Stimulated activated naive CD8-positive, alpha-beta T cell treated with anti-CD3 and anti-CD28 coated beads, Interleukin-15, Interleukin-2, amounts not matched to agents 100 ng/mL and 50 ng/mL, for 24 hours (primary cell): ENCODE results near the gene PRODH.
"Not testable (repeated sequence)": the region's sequence is repeated elsewhere in the genome, so short reads cannot be mapped to it uniquely, and the experiment has no call there.

Experiments used
- H3K27ac Mint-ChIP-seq: one replicate; pipeline ENCODE4 v1.8.0; 2021; ENCODE audit warnings: mild to moderate bottlenecking, mixed read lengths
- H3K27me3 Mint-ChIP-seq: one replicate; pipeline ENCODE4 v1.8.0; 2021; ENCODE audit warnings: mixed read lengths
- H3K36me3 Mint-ChIP-seq: one replicate; pipeline ENCODE4 v1.8.0; 2021; ENCODE audit warnings: low read depth, mixed read lengths
- H3K4me1 Mint-ChIP-seq: one replicate; pipeline ENCODE4 v1.8.0; 2021; ENCODE audit warnings: low read depth, mixed read lengths
- H3K4me3 Mint-ChIP-seq: one replicate; pipeline ENCODE4 v1.8.0; 2021; ENCODE audit warnings: mild to moderate bottlenecking, mixed read lengths
- H3K9me3 Mint-ChIP-seq: one replicate; pipeline ENCODE4 v1.8.0; 2021; ENCODE audit warnings: mixed read lengths

Gene PRODH

GRCh38 chr22:18961201-18961600 lies 25.1 kb upstream of the PRODH start:
- not testable (repeated sequence) for H3K36me3 Mint-ChIP-seq, H3K4me3 Mint-ChIP-seq, H3K4me1 Mint-ChIP-seq, H3K27ac Mint-ChIP-seq, H3K27me3 Mint-ChIP-seq, H3K9me3 Mint-ChIP-seq

- H3K4me3 Mint-ChIP-seq, H3K4me1 Mint-ChIP-seq, H3K9me3 Mint-ChIP-seq: not testable (repeated sequence)
Observed at GRCh38 chr22:18960166-18960820, 24.2 kb upstream of the PRODH start.

DNA sequence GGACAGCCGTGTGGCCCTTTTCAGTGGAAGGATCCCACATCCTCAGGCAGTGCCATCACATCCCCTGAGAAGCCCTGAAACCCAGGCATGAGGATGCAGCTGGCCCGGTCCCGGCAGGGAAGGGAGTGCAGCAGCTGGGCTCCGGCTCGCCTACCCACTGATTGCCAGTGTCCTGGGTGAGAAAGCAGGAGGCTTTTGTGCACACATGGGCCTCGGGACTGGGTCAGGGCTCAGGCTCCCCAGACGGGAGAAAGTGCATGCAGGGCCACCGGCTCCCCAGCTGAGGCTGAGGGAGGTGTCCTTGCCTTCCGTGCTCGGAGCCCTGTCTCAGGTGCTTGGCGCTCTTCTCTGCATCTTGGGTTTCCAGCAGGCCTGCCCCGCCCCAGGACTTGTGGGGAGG lies 23.6 kb upstream of the PRODH start:
- H3K4me1 Mint-ChIP-seq, H3K27me3 Mint-ChIP-seq: not testable (repeated sequence)

More at GRCh38 chr22:18960166-18960820, 24.2 kb upstream of the PRODH start:
- H3K36me3 Mint-ChIP-seq, H3K27ac Mint-ChIP-seq, H3K27me3 Mint-ChIP-seq: not testable (repeated sequence)

GRCh38 chr22:18959266-18959665 lies 23.2 kb upstream of the PRODH start:
- not testable (repeated sequence) for H3K36me3 Mint-ChIP-seq, H3K27ac Mint-ChIP-seq, H3K27me3 Mint-ChIP-seq, H3K4me1 Mint-ChIP-seq, H3K4me3 Mint-ChIP-seq, H3K9me3 Mint-ChIP-seq

More for the DNA sequence above, 23.6 kb upstream of the PRODH start:
- not testable (repeated sequence) for H3K36me3 Mint-ChIP-seq, H3K9me3 Mint-ChIP-seq, H3K27ac Mint-ChIP-seq, H3K4me3 Mint-ChIP-seq

- not testable (repeated sequence) for H3K27ac Mint-ChIP-seq, H3K9me3 Mint-ChIP-seq, H3K27me3 Mint-ChIP-seq, H3K4me3 Mint-ChIP-seq, H3K4me1 Mint-ChIP-seq, H3K36me3 Mint-ChIP-seq
Observed at GRCh38 chr22:18958738-18959137, 22.6 kb upstream of the PRODH start.

GRCh38 chr22:18958321-18958705 lies 22.2 kb upstream of the PRODH start:
- not testable (repeated sequence) for H3K9me3 Mint-ChIP-seq, H3K4me3 Mint-ChIP-seq, H3K4me1 Mint-ChIP-seq, H3K27ac Mint-ChIP-seq, H3K36me3 Mint-ChIP-seq, H3K27me3 Mint-ChIP-seq

GRCh38 chr22:18957621-18958320 lies 21.7 kb upstream of the PRODH start:
- H3K9me3 Mint-ChIP-seq, H3K36me3 Mint-ChIP-seq, H3K4me1 Mint-ChIP-seq, H3K27me3 Mint-ChIP-seq, H3K27ac Mint-ChIP-seq, H3K4me3 Mint-ChIP-seq: not testable (repeated sequence)

- H3K4me1 Mint-ChIP-seq, H3K4me3 Mint-ChIP-seq, H3K27me3 Mint-ChIP-seq: not testable (repeated sequence)
Observed at GRCh38 chr22:18956956-18957355, 20.9 kb upstream of the PRODH start.

DNA sequence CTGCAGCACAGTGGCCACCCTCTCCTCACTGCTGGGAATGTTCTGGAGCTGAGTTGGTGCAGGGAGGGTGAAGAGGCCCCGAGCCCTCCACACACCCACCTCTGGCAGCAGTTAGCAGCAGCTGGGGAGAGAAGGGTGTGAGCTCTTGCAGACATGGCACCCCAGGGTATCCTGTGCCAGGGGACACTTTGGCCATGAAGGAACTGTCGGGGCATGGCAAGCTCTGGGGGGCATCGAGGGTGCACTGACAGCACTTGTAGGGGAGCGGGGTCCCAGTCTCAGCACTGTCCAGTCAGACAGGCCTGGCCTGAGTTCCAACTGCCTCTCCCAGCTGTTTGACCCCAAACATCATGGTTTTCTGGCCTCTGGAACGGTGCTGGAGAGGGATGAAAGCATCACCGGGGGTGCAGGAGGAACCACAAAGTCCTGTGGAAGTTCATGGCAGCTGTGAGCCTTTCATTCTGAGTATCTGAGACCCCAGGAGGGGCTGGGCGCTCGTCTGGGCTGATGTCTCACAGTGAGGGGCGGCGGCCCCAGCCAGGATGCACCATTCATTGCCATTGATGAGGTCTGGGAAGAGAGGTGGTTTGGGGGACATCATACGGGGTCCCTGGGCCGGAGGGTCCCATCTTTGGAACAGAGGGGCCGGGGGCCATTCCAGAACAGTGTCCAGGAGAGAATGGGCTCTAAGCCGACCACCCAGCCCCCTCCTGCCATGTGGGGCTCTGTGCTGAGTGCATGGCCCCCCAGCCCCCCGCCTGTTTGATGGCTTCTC lies 20.2 kb upstream of the PRODH start:
- H3K4me1 Mint-ChIP-seq, H3K27ac Mint-ChIP-seq, H3K27me3 Mint-ChIP-seq, H3K36me3 Mint-ChIP-seq, H3K9me3 Mint-ChIP-seq, H3K4me3 Mint-ChIP-seq: not testable (repeated sequence)

More at GRCh38 chr22:18956956-18957355, 20.9 kb upstream of the PRODH start:
- H3K36me3 Mint-ChIP-seq, H3K27ac Mint-ChIP-seq, H3K9me3 Mint-ChIP-seq: not testable (repeated sequence)

DNA sequence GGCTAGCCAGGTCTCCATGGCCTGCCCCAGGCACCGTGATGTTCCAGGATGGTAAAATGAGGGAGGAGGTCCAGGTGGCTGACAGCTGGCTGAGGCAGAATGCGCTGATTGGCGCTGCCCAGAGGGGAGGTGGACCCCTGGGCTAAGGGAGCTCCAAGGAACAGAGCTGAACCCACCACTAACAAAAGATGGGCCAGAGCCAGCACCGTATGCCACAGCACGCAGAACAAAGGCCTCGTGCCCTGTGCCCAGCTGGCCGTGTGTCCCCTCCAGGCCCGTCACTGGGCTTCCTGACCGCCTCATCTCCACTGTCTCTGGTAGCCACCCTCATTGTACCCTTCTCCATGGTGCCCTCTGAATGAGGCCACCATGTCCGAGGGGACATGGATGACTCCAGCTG lies 19.6 kb upstream of the PRODH start:
- Mint-ChIP-seq H3K27me3 (no peaks in the 10 kb centered on the region), H3K27ac (no peak overlapping the region), H3K9me3 (no peaks in the 10 kb centered on the region)

DNA sequence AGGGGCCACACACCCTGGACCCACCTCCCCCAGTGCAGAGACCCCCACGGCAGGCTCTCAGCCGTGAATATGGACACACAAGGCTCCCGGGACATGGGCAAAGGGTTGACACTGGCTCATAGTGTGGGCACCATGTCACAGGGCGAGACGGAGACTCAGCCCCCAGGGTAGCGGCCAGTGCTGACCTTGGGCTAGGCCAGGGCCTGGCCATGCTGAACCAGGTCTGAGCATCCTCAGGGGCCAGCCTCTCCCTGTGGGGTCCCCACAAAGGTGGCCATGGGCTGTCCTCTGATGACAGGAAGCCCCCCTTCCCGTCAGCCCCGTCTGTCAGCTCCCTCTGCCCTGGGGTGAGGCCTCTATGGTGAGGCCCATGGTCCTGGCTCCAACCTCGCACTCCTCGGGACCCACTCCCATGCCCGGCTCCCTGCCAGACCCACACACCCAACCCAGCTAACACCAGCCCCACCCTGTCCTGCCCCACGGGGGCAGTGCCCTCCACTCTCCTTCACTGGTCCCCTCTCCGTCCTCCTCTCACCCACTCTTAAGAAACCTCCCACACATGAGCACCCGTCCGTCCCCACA lies 19.0 kb upstream of the PRODH start:
- no peaks in the 10 kb centered on the region for H3K36me3 Mint-ChIP-seq
- peaks cover 4% of the 10 kb centered on the region for H3K27me3 Mint-ChIP-seq
- H3K4me3 Mint-ChIP-seq = no peak overlapping the region

More for the DNA sequence above, 19.6 kb upstream of the PRODH start:
- H3K4me1 Mint-ChIP-seq = no peaks in the 10 kb centered on the region
- H3K36me3 Mint-ChIP-seq = no peaks in the 10 kb centered on the region
- no peak overlapping the region for H3K4me3 Mint-ChIP-seq

GRCh38 chr22:18954303-18954989 lies 18.4 kb upstream of the PRODH start:
- H3K27me3 Mint-ChIP-seq, H3K36me3 Mint-ChIP-seq, H3K9me3 Mint-ChIP-seq, H3K4me1 Mint-ChIP-seq, H3K4me3 Mint-ChIP-seq, H3K27ac Mint-ChIP-seq: not testable (repeated sequence)

More for the DNA sequence above, 19.0 kb upstream of the PRODH start:
- Mint-ChIP-seq H3K27ac (no peak overlapping the region), H3K4me1 (no peaks in the 10 kb centered on the region), H3K9me3 (no peaks in the 10 kb centered on the region)

DNA sequence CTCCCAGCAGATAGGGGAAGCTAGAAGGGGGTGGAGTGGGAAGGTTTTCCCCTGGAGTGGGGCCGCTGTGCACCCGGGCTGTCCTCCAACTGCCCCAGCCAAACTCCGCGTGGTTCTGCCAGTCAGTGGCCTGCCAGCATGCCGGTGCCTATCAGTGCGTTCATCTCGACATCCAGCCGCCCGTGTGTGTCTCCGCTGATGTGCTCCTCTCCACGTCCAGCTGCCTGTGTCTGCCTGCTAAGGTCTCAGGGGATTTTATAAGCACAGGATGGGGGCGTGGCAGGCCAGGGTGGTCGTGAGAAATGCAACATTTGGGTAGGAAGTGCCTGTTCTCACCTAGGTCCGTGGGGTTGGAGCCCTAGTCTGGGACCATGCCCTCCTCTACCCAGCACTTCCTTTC lies 17.0 kb upstream of the PRODH start:
- not testable (repeated sequence) for H3K36me3 Mint-ChIP-seq, H3K9me3 Mint-ChIP-seq, H3K4me3 Mint-ChIP-seq, H3K27ac Mint-ChIP-seq, H3K4me1 Mint-ChIP-seq
- peaks cover 17% of the 10 kb centered on the region for H3K27me3 Mint-ChIP-seq

DNA sequence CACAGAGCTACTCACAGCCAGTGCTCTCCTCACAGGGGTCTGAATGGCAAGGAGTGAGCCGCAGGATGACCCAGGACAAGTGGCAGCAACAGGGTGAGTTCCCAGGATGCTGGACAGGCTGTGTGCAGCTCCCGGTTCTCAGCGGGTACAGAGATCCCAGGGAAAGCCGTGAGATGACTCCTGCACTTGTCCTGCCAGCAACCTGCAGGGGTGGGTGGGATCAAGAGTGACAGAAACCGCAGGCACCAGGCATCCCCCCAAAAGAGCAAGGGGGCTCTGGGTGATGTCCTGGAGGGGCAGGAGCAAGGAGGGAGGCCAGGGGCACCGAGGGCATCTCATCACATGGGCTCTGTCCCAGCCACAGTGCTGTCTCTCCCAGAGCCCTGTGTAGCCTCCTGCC lies 15.9 kb upstream of the PRODH start:
- peaks cover 22% of the 10 kb centered on the region for H3K27me3 Mint-ChIP-seq
- no peak overlapping the region for H3K27ac Mint-ChIP-seq
- no peak overlapping the region for H3K4me3 Mint-ChIP-seq
- no peaks in the 10 kb centered on the region for H3K36me3 Mint-ChIP-seq
- no peaks in the 10 kb centered on the region for H3K4me1 Mint-ChIP-seq
- no peaks in the 10 kb centered on the region for H3K9me3 Mint-ChIP-seq

DNA sequence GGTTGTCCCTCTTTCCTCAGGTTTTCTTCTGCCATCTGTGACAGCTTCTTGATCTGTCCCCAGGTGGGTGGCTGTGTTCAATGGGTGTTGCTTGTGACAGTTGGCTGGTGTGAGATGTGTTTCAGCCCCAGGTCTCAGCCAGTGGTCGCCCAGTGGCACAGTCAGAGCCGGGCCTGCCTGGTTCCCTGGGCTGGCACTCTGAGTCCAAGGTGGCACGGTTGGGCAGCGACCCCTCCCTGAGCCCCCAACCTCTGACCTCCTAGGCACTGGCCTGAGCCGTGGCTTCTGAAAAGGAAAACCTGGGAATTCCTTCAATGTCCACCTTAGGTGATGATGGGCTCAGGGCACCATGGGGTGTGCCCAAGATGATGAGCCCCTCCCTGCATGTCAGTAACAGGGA lies 14.0 kb upstream of the PRODH start:
- no peak overlapping the region for H3K27ac Mint-ChIP-seq
- no peaks in the 10 kb centered on the region for H3K4me1 Mint-ChIP-seq
- peaks cover 22% of the 10 kb centered on the region for H3K27me3 Mint-ChIP-seq
- no peak overlapping the region for H3K4me3 Mint-ChIP-seq
- H3K9me3 Mint-ChIP-seq = no peaks in the 10 kb centered on the region
- H3K36me3 Mint-ChIP-seq = no peaks in the 10 kb centered on the region
